ENCODE results near the gene TRMT44.

DNA sequence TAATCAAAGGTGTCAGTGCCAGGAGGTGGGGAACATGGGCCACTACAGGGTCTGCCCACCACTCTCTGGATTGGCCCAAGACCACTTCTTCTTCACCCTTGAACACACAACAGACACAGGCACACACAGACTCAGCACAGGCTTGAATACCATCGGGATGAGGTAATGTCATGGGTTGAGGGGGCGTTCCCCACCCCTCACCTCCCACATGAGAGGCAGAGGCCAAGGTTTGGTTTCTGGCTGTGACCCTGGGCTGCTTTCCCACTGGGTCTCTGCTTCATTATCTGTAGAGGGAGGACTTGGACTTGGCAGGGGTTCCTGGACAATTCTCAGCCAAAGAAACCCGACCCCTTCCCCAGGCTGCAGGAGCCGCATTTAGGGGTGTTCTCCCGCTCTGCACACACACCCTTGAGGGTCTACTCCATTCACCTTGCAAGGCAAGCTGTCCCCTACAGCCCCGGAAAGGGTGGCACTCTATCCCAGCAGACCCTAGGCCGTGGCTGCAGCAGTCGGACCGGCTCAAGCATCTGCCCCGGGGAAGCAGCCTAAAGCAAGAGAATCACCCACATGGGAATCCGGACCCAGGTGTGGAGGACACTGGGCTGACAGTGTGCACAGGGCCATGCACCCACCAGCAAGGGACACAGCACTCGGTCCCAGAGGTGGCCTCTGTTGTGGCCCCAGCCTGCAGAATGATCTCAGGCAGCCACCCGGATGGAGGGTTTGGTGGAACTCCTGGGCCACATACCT is 62.4 kb downstream of the TRMT44 start:
- TF ChIP-seq, protein P1, sequence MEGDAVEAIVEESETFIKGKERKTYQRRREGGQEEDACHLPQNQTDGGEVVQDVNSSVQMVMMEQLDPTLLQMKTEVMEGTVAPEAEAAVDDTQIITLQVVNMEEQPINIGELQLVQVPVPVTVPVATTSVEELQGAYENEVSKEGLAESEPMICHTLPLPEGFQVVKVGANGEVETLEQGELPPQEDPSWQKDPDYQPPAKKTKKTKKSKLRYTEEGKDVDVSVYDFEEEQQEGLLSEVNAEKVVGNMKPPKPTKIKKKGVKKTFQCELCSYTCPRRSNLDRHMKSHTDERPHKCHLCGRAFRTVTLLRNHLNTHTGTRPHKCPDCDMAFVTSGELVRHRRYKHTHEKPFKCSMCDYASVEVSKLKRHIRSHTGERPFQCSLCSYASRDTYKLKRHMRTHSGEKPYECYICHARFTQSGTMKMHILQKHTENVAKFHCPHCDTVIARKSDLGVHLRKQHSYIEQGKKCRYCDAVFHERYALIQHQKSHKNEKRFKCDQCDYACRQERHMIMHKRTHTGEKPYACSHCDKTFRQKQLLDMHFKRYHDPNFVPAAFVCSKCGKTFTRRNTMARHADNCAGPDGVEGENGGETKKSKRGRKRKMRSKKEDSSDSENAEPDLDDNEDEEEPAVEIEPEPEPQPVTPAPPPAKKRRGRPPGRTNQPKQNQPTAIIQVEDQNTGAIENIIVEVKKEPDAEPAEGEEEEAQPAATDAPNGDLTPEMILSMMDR (IDR thresholded peaks at IDR 0.05), result no peak
- no peak for TF ChIP-seq POLR2A (IDR thresholded peaks at IDR 0.05)

Data from prostate gland (tissue), 2 donors.